ENCODE measurements around the gene ATF6B. TPM values are rescaled to one million over a fixed set of nuclear protein-coding genes. Genes with fewer than 3 reads are reported as not detected.

ATF6B gene
- total and polyA plus RNA-seq, 2 of the 13 experiments (the other 11 are each of a cell fraction or from before 2014, with no cell fraction given), result 18.1 to 44.0 TPM

- no peak for TF ChIP-seq RARA (CRISPR knock-in tag; IDR thresholded peaks at IDR 0.05)
- TF ChIP-seq MED1 (CRISPR knock-in tag; IDR thresholded peaks at IDR 0.05), result peak; percentile 66
- 0 out of 2 replicates have a peak, but pooled peaks have one; percentile 64 for TF ChIP-seq ZNF34 (CRISPR knock-in tag; IDR thresholded peaks at IDR 0.05; ENCODE audit: borderline replicate concordance)
- TF ChIP-seq NKX3-1 (CRISPR knock-in tag; IDR thresholded peaks at IDR 0.05), result no peak; the same call in 1 of the 2 replicates
- TF ChIP-seq, protein P1, sequence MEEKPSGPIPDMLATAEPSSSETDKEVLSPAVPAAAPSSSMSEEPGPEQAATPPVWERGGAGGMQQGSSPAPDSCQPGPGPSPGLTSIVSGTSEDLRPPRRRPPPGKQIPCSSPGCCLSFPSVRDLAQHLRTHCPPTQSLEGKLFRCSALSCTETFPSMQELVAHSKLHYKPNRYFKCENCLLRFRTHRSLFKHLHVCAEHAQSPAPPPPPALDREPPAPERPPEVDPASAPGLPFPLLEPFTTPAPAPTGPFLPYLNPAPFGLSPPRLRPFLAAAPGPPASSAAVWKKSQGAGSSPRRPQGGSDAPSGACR (CRISPR knock-in tag; IDR thresholded peaks at IDR 0.05), result peak; percentile 26; the same call in 1 of the 2 replicates
- TF ChIP-seq SUZ12 (IDR thresholded peaks at IDR 0.05; ENCODE audit: low read depth, low read length), result no peak
- TF ChIP-seq NFRKB (IDR thresholded peaks at IDR 0.05), result no peak
- TF ChIP-seq ELF1 (CRISPR knock-in tag; IDR thresholded peaks at IDR 0.05), result peak; percentile 40; the same call in 1 of the 2 replicates
- no peak for TF ChIP-seq ZNF557 (CRISPR knock-in tag; IDR thresholded peaks at IDR 0.05)
- TF ChIP-seq ZNF598 (CRISPR knock-in tag; IDR thresholded peaks at IDR 0.05; ENCODE audit: borderline replicate concordance), result peak; percentile 90
- no peak for TF ChIP-seq ATM (IDR thresholded peaks at IDR 0.05; ENCODE audit: borderline replicate concordance)
- TF ChIP-seq SOX6 (IDR thresholded peaks at IDR 0.05), result no peak
- TF ChIP-seq SOX6 (CRISPR knock-in tag; IDR thresholded peaks at IDR 0.05), result peak; percentile 56; the same call in 1 of the 2 replicates
- TF ChIP-seq TSC22D2 (CRISPR knock-in tag; IDR thresholded peaks at IDR 0.05; ENCODE audit: borderline replicate concordance), result no peak; the same call in 1 of the 2 replicates
- TF ChIP-seq, protein P2, sequence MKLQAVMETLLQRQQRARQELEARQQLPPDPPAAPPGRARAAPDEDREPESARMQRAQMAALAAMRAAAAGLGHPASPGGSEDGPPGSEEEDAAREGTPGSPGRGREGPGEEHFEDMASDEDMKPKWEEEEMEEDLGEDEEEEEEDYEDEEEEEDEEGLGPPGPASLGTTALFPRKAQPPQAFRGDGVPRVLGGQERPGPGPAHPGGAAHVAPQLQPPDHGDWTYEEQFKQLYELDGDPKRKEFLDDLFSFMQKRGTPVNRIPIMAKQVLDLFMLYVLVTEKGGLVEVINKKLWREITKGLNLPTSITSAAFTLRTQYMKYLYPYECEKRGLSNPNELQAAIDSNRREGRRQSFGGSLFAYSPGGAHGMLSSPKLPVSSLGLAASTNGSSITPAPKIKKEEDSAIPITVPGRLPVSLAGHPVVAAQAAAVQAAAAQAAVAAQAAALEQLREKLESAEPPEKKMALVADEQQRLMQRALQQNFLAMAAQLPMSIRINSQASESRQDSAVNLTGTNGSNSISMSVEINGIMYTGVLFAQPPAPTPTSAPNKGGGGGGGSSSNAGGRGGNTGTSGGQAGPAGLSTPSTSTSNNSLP (IDR thresholded peaks at IDR 0.05; ENCODE audit: low read depth, low read length), result 0 out of 2 replicates have a peak, but pooled peaks have one; percentile 14
- TF ChIP-seq, protein P3, sequence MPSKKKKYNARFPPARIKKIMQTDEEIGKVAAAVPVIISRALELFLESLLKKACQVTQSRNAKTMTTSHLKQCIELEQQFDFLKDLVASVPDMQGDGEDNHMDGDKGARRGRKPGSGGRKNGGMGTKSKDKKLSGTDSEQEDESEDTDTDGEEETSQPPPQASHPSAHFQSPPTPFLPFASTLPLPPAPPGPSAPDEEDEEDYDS (CRISPR knock-in tag; IDR thresholded peaks at IDR 0.05), result peak; percentile 53
- TF ChIP-seq DNMT1 (CRISPR knock-in tag; IDR thresholded peaks at IDR 0.05), result no peak
- TF ChIP-seq ZNF605 (CRISPR knock-in tag; IDR thresholded peaks at IDR 0.05), result peak; percentile 44; the same call in 1 of the 2 replicates
- TF ChIP-seq HNRNPLL (IDR thresholded peaks at IDR 0.05; ENCODE audit: low read depth, low read length, poor library complexity, severe bottlenecking), result peak; percentile 36
- peak; percentile 29; the same call in 1 of the 2 replicates for TF ChIP-seq SP5 (CRISPR knock-in tag; IDR thresholded peaks at IDR 0.05; ENCODE audit: borderline replicate concordance, low read depth)
- TF ChIP-seq MEF2D (CRISPR knock-in tag; IDR thresholded peaks at IDR 0.05), result peak; percentile 22; the same call in 1 of the 2 replicates
- TF ChIP-seq ZNF263 (CRISPR knock-in tag; IDR thresholded peaks at IDR 0.05), result peak; percentile 60
- TF ChIP-seq MTF1 (CRISPR knock-in tag; IDR thresholded peaks at IDR 0.05), result peak; percentile 42; the same call in 1 of the 2 replicates
- TF ChIP-seq ZNF766 (CRISPR knock-in tag; IDR thresholded peaks at IDR 0.05; ENCODE audit: borderline replicate concordance), result peak; percentile 88; the same call in 1 of the 2 replicates
- no peak for TF ChIP-seq ZNF207 (IDR thresholded peaks at IDR 0.05; ENCODE audit: borderline replicate concordance)
- peak; percentile 92 for TF ChIP-seq ASH2L (IDR thresholded peaks at IDR 0.05; ENCODE audit: insufficient read length, low read depth, low read length)
- peak; percentile 87 for TF ChIP-seq ZNF501 (CRISPR knock-in tag; IDR thresholded peaks at IDR 0.05)
Measured at GRCh38 chr6:32118782-32119628, 9.0 kb downstream of the ATF6B start (continued).

Data from HepG2 (cell line).